ENCODE measurements around the gene DYNLL1. TPM values are rescaled to one million over a fixed set of nuclear protein-coding genes. Genes with fewer than 3 reads are reported as not detected.

The DYNLL1 gene
- total RNA-seq, 1 donor: 168 TPM

DNA sequence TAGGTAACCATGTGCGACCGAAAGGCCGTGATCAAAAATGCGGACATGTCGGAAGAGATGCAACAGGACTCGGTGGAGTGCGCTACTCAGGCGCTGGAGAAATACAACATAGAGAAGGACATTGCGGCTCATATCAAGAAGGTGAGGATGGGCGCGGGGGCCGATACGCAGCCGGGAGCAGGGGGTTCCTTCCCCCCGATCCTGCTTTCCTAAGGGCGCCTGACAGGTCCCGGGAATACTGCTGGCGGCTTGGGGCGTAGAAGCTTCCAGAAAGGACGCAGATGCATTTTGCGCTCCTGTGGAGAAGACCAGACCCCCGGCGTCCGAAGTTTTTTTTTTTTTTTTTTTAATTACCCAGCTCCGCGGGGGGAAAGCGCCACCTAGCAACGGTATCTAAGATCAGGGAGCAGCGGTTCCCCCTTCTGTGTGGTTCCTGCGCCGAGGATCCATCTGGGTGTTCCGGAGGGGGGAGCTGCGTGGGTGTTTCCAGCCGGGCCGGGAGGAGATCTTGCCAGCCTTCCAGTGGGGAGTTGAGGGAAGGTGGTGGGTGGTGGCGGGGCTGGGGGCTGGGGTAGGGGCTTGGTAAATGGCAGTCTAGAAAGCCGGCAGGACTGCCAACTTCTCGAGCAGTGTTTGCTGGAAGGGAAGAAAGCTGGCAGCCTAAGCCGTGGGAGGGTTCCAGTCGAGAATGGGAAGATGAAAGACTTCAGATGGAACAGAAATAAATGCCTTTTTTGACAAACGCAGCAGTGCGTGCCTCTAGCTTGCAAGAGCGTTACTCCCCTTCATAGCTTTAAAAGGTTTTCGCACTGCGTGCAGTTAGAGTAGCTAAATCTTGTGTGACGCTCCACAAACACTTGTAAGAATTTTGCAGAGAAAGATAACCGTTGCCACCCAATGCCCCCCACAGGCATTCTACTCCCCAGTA is 764 bp downstream of the DYNLL1 start:
- TF ChIP-seq, protein P1, sequence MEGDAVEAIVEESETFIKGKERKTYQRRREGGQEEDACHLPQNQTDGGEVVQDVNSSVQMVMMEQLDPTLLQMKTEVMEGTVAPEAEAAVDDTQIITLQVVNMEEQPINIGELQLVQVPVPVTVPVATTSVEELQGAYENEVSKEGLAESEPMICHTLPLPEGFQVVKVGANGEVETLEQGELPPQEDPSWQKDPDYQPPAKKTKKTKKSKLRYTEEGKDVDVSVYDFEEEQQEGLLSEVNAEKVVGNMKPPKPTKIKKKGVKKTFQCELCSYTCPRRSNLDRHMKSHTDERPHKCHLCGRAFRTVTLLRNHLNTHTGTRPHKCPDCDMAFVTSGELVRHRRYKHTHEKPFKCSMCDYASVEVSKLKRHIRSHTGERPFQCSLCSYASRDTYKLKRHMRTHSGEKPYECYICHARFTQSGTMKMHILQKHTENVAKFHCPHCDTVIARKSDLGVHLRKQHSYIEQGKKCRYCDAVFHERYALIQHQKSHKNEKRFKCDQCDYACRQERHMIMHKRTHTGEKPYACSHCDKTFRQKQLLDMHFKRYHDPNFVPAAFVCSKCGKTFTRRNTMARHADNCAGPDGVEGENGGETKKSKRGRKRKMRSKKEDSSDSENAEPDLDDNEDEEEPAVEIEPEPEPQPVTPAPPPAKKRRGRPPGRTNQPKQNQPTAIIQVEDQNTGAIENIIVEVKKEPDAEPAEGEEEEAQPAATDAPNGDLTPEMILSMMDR (IDR thresholded peaks at IDR 0.05; ENCODE audit: extremely low read depth, low read depth, low read length): no peak
- no peak overlapping the region for H2AFZ ChIP-seq (ENCODE audit: low read length)
- peak overlapping the region; percentile 94 for H3K4me2 ChIP-seq (ENCODE audit: insufficient read depth, low read length)
- H3K4me3 ChIP-seq (ENCODE audit: insufficient read depth, low read length): peak overlapping the region; percentile 91
- no peaks in the 10 kb centered on the region for H3K9me3 ChIP-seq (ENCODE audit: low read depth, low read length)
- peaks cover 20% of the 10 kb centered on the region for H3K4me1 ChIP-seq (ENCODE audit: insufficient read depth, low read length)
- DNase-seq (ENCODE audit: insufficient read length, low spot score, missing footprints): peak; percentile 86
- peaks cover 19% of the 10 kb centered on the region for H3K36me3 ChIP-seq (ENCODE audit: insufficient read depth, low read length)
- H3K27me3 ChIP-seq (ENCODE audit: insufficient read depth, low read length): no peaks in the 10 kb centered on the region
- peak overlapping the region; percentile 68 for H3K27ac ChIP-seq (ENCODE audit: low read depth, low read length)
- peaks cover 19% of the 10 kb centered on the region for H4K20me1 ChIP-seq (ENCODE audit: insufficient read depth, low read length)
- peaks cover 40% of the 10 kb centered on the region for H3K79me2 ChIP-seq (ENCODE audit: insufficient read depth, low read length)

DNA sequence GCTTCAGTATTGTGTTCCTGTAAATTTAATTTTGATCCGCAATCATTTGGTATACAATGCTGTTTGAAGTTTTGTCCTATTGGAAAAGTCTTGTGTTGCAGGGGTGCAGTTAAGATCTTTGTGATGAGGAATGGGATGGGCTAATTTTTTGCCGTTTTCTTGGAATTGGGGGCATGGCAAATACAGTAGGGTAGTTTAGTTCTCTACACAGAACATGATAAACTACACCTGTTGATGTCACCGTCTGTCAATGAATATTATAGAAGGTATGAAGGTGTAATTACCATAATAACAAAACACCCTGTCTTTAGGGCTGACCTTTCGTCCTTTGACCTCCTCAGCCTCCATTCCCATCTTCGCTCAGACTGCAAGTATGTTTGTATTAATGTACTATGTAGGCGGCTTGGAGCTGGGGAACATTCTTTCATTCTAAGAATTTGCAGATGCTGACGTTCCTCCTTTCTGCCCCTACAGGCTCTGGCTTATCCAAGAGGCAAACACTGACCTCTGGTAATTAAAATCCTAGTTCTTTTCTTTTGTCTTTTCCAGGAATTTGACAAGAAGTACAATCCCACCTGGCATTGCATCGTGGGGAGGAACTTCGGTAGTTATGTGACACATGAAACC is 1.7 kb downstream of the DYNLL1 start:
- Histone ChIP-seq H4K20me1 (ENCODE audit: insufficient read depth, low read length) (peaks cover 19% of the 10 kb centered on the region), H3K27me3 (ENCODE audit: insufficient read depth, low read length) (no peaks in the 10 kb centered on the region), H3K4me1 (ENCODE audit: insufficient read depth, low read length) (peaks cover 20% of the 10 kb centered on the region), H3K9me3 (ENCODE audit: low read depth, low read length) (no peaks in the 10 kb centered on the region), H3K27ac (ENCODE audit: low read depth, low read length) (peak overlapping the region; percentile 21), H3K36me3 (ENCODE audit: insufficient read depth, low read length) (peaks cover 17% of the 10 kb centered on the region), H2AFZ (ENCODE audit: low read length) (no peak overlapping the region), H3K4me2 (ENCODE audit: insufficient read depth, low read length) (peak overlapping the region; percentile 94), H3K79me2 (ENCODE audit: insufficient read depth, low read length) (peaks cover 40% of the 10 kb centered on the region), H3K4me3 (ENCODE audit: insufficient read depth, low read length) (peak overlapping the region; percentile 91)
- TF ChIP-seq, protein P1 (IDR thresholded peaks at IDR 0.05; ENCODE audit: extremely low read depth, low read depth, low read length): no peak
- peak; percentile 45 for DNase-seq (ENCODE audit: insufficient read length, low spot score, missing footprints)

DNA sequence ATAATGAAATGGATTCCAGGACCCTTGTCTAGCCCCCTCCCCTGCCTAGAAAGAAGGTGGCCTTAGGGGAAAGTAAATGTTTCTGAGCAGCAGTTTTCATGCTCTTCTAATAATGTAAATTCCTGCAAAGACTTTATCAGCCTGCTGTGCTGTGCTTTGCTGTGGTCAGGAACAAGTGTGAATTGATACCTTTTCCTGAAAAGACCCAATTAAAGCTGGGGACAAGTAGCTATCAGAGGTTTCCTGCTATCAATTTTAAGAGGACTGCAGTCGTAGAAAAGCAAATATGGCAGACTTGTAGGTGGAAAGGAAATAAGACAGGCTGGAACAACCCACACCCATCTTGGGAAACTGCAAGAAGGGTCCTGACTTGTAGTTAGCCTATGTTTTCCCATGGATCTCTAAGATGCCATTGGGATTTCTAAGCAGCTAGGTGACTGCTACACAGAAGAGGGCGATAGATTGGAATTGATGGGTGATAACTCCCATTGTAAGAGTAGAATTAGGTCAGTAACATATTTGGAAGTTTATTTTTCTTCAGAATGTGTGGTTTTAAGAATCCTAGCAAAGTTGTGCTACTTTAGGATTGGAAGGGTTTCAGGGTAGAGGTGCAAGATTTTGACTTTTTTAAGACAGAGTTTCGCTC is 3.1 kb downstream of the DYNLL1 start:
- no peak overlapping the region for H3K4me3 ChIP-seq (ENCODE audit: insufficient read depth, low read length)
- H3K79me2 ChIP-seq (ENCODE audit: insufficient read depth, low read length): peaks cover 40% of the 10 kb centered on the region
- peaks cover 30% of the 10 kb centered on the region for H3K36me3 ChIP-seq (ENCODE audit: insufficient read depth, low read length)
- TF ChIP-seq, protein P1 (IDR thresholded peaks at IDR 0.05; ENCODE audit: extremely low read depth, low read depth, low read length): no peak
- no peak for DNase-seq (ENCODE audit: insufficient read length, low spot score, missing footprints)
- no peak overlapping the region for H2AFZ ChIP-seq (ENCODE audit: low read length)
- H4K20me1 ChIP-seq (ENCODE audit: insufficient read depth, low read length): peaks cover 19% of the 10 kb centered on the region
- H3K27me3 ChIP-seq (ENCODE audit: insufficient read depth, low read length): no peaks in the 10 kb centered on the region
- H3K9me3 ChIP-seq (ENCODE audit: low read depth, low read length): no peaks in the 10 kb centered on the region
- H3K27ac ChIP-seq (ENCODE audit: low read depth, low read length): no peak overlapping the region
- peaks cover 20% of the 10 kb centered on the region for H3K4me1 ChIP-seq (ENCODE audit: insufficient read depth, low read length)
- no peak overlapping the region for H3K4me2 ChIP-seq (ENCODE audit: insufficient read depth, low read length)
